GM21786 (cell line): ENCODE measurements around the gene GCN1.

ENCODE experiments used
- ATAC-seq: cut with Tn5 transposase; IDR thresholded peaks from one replicate; pipeline ENCODE4 v1.9.1; 2021; ENCODE audit not compliant: unreplicated experiment

The GCN1 gene

DNA sequence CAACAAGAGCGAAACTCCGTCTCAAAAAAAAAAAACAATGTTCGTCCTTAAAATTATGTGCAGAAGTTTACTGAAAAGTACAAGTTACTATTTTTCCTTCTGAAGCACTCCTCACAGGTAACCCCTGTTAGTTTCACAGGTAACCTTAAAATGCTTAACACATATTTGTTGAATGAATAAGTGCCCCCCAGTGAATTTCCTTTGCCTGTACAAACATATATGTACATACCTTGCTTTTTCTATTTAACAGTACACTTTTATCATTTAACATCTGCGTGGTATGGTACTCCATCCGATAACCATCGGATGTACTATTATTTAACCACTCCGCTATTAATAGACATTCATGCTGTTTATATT lies 76.6 kb downstream of the GCN1 start:
- ATAC-seq, result no peak

- ATAC-seq, result peak; percentile 28
These were observed 77.5 kb downstream of the GCN1 start for GRCh38 chr12:120116792-120117651.

DNA sequence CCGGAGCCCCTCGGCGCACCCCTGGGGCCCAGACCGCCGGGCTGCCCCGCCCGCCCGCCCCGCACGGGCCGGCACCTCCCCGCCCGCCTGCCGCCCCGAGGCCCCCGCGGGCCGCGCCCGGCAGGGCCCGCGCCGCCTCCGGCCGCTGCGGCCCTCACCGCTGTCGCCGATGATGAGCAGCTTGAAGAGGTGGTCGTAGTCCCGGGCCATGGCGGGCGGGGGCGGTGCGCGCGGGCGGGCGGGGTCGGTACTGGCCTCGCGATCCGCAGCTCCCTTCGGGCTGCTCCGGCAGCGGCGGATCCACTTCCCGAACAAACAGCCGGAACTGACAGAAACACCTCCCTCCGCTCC lies 78.1 kb downstream of the GCN1 start, which contains the start of gene RAB35:
TSS of gene RAB35 (minus strand) at position 313 of the 351 bp plus-strand sequence. CDS start at position 210, 103 bp downstream.
- ATAC-seq, result no peak

DNA sequence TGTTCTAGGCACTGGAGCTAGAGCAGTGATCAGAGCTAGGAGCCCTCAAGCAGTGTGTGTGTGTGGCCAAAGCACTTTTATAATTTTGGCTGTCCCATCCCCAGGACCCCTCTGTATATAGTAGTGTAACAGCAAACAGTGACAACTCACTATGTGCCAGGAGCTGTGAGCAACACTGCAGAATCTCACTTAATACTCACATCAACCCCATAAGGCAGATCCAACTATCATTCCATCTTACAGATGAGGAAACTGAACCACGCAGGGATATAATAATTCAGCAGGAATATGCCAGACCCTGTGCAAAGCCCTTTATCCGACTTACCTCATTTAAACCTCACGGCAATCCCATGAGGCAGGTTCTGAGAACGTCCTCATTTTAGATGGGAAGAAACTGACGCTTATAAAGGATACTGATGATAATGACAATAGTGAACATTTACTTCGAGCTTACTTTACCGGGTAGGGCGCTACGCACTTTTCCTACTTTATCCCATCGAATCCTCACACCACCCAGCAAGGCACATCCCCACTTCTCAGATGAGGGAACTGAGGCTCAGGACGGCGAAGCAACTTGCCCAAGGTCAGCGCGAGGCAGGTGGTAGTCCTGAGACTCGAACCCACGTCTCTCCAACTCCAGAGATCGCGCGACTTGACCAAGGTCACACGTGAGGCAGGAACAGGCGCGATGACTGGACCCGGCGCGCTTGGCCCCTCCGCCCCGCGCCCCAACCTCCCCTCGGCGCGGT lies 78.6 kb downstream of the GCN1 start:
- no peak for ATAC-seq

DNA sequence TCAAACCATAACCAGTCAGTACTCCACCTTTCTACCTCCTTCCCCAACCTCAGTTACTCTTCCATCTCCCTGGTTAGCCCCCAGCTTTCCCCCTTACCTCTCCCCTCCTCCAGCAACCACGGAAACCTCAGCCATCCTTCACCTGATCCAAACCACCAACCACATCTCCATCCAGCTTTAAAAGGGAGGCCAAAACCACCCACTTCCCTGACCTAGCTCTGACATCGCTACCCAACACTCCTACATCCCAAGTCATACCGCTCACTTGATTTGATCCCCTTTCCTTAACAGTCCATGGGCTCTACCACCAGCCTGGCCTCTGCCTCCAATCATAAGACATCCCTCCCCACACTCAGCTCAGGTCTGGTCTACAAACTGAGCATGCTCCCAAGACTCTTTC lies 79.4 kb downstream of the GCN1 start:
- ATAC-seq, result no peak

- ATAC-seq, result peak; percentile 59
These were observed 83.7 kb downstream of the GCN1 start for GRCh38 chr12:120110550-120111501.

DNA sequence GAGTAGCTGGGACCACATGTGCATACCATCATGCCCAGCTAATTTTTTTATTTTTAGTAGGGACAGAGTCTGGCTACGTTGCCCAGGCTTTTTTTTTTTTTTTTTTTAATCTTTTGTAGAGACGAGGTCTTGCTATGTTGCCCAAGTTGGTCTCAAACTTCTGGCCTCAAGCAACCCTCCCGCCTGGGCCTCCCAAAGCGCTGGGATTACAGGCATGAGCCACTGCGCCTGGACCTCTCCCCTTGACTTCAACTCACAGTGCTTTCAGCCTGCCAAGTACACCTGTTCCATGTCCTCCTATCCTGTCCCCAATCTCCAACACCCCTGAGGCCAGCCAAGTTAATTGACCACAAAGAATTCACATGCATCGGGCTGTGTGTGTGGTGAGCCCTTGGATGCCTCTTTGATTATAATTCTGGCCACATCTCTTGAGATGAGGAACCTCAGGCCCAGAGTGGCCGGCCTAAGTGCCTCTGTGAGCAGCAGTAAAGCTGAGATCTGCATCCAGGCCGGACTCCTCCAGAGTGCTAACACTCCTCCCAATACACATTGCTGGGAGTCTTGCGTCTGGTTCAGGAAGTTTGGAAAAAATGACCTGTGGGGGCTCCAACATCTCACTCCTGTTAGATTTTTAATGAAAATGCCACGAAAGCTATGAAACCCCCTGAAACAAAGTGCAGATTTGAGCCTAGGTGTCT lies 84.8 kb downstream of the GCN1 start:
- ATAC-seq, result no peak

GRCh38 chr12:120106151-120106550 lies 88.4 kb downstream of the GCN1 start:
- no peak for ATAC-seq

- no peak for ATAC-seq
These were observed 91.1 kb downstream of the GCN1 start for GRCh38 chr12:120103371-120103770.

DNA sequence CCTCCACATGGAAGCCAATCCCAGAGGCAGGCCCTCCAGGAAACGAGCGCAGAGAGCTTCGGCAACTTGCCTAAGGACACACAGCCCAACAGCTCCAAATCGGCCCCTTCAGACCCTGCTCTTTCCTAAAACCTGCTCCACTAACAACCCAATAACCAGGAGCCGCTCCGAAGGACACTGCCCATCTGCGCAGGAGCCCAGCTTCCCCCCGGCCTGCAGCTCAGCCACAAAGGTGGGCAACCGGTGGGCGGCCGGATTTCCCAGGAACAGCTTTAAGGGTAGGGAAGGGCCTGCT lies 91.5 kb downstream of the GCN1 start:
- ATAC-seq, result no peak

DNA sequence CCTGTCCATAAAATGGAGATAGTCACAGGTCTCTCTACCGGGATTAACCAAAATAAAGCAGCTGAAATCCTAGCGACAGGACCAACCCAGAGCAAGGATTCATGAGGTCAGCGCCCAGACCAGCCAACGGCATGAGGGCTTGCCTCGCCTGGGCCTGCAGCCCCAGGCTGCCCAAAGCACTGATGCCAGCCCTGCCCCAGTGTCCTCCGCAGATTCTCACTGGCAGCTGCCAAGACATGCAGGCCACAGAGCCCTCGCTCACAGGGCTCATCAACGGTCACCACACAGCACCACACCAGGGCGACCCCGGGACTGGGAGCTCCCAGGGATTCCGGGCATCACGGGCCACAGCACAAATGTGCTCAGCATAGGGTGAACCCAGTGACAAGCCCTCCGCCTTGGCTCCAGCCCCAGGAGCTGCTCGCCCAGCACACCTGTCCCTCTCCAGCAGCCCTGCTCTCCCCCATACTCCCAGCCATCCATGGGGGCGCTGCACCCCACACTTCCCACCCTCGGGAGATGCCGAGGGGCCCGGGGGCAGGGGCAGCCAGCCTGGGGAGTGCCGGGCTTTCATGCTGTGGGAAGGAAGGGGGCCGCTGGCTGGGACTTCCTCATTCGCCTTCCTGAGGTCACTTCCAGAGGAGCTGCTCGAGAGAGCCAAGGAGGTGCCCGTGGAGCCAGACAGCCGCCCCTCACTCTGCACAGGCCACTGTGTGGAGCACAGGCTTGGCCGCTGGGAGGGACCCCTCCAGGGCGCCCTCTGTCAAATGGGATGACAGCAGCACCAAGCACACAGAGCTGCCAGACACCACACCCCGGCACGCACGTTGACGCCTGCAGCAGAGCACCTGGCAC lies 92.1 kb downstream of the GCN1 start:
- ATAC-seq, result no peak

- ATAC-seq, result no peak
These were observed 92.9 kb downstream of the GCN1 start for GRCh38 chr12:120101617-120102016.

GRCh38 chr12:120101182-120101581 lies 93.3 kb downstream of the GCN1 start:
- ATAC-seq, result no peak

DNA sequence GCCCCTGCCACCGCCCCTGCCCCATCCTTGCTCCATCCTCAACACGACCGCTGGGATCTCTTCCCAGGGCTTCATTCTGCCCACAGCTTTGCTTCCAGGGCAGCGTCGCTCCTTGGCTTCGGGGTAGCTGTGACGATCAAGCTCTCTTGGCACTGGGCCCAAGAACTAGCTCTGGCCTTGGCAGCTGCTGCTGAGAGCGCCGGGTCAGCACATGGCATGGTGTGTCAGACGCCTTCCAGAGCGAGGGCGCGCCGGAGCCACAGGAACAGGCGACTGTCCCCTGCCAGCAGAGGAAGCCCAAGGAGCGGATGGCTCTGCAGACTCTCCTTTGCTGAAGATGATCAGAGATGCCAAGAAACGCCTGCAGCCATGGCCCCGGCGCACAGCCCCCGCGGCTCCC lies 93.9 kb downstream of the GCN1 start:
- ATAC-seq, result no peak

- no peak for ATAC-seq
These were observed 94.8 kb downstream of the GCN1 start for GRCh38 chr12:120099738-120100137.

DNA sequence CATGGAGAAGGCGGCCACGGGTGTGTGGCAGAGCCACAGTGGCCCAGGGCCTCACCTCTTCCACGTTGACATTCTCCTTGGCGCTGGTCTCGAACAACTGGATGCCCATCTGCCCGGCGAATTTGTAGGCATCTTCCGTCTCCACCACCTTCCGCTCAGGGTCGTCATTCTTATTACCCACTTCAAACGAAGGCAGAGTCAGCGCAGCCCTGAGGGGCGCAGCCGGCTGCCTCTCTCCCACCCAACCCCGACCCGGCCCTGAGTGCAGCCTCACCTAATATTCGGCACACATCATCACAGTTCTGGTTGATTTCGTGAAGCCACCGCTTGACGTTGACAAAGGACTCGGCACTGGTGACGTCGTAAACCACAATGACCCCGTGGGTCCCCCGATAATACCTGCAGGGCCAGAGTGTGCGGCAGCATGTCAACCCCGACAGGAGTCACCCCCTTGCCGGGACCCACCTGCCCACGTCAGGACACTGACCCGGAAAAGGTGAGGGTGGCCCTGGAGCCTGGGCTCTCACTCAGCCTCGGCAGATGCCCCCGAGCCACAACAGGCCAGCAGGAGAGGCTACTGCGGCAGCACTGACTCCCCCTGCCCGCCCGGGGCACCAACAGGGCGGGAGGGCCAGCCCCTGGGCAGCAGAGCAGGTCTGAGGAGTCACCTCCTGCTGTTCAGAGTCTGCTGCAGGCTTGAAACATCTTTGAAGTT lies 95.6 kb downstream of the GCN1 start:
- no peak for ATAC-seq

DNA sequence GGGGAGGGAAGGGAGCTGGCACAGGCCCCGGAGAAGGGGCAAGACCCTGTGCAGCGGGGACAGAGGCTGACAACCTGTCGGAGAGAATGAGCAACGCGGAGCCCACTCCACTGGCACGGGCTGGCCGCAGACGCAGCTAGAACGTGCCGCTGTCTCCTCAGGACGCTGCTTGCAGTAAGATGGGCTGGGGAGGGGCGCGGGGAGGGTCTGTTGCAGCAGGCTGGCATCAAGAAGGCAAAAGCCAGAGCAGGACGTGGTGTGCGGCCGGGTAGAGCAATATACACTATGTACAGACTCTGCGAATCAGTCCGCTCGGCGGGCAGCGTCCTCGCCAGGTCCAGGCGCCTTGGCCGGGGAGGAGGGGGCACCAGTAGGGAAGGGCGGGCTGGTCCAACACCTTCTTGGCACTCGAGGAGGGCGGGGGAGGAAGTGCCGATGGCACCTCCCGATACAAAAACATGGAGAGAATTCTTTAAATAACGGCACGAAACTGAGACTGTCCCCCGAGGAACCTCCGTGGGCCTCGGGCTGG lies 97.8 kb downstream of the GCN1 start:
- no peak for ATAC-seq

GRCh38 chr12:120095736-120096135 lies 98.8 kb downstream of the GCN1 start:
- ATAC-seq, result no peak

DNA sequence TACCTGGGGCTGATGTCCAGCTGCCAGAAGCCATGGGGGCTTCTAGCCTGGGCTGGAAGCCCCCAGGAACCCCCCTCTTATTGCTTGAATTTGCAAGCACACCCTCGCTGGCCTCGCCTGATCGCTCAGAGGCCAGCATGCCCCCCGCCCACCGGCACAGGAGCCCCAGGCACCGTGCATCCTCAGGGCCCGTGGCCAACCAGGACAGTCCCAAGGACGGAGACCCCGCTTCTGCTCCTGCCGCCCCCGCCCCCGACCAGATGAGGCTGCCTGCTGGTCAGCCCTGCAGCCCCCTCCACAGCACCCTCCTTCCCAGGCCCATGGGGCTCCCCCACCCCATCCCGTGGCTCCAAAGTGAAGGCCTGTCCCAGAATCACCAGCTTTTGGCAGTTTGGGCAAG lies 99.2 kb downstream of the GCN1 start:
- no peak for ATAC-seq
